KG1 (cell line): ENCODE measurements around the gene RGP1.

Experiments used
- DNase-seq: peaks from one replicate; lab custom pipeline; 2025; lab: John Stamatoyannopoulos, UW

The RGP1 gene

DNA sequence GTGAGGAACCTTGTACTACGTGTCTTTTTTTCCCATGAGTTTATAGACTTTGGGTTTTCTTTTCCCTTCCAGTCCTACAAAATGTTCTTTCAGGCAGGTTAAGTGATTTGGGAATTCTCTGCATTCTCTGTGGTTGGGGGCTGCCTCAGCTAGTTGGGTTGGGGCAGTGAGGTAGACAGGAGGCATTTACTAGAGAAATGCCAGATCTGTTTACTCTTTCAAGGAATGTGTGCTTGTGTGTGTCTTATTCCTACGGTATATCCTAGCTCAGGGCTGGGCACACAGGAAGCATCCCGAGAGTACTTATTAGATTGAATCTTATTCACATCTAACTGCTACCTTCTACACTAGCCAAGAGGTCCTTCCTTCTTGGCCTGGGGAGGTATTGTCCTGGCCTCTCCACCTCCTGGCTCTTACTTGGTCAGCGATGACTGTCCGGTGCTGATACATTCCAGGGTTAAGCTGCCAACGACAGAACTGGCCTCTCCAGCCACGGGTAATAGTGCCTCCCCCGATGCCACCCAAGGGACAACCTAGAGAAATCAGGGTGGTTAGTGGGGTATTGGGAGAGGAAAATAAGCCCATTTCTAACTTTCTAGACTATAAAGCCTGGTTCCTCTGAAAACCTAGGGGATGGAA, 5.1 kb upstream of the RGP1 start:
- no peak for DNase-seq

GRCh38 chr9:35745569-35745968, 3.5 kb upstream of the RGP1 start:
- DNase-seq, result no peak

- DNase-seq, result no peak
Measured at GRCh38 chr9:35746583-35746982, 2.5 kb upstream of the RGP1 start.

GRCh38 chr9:35748242-35748857, 737 bp upstream of the RGP1 start:
- peak; percentile 10 for DNase-seq

DNA sequence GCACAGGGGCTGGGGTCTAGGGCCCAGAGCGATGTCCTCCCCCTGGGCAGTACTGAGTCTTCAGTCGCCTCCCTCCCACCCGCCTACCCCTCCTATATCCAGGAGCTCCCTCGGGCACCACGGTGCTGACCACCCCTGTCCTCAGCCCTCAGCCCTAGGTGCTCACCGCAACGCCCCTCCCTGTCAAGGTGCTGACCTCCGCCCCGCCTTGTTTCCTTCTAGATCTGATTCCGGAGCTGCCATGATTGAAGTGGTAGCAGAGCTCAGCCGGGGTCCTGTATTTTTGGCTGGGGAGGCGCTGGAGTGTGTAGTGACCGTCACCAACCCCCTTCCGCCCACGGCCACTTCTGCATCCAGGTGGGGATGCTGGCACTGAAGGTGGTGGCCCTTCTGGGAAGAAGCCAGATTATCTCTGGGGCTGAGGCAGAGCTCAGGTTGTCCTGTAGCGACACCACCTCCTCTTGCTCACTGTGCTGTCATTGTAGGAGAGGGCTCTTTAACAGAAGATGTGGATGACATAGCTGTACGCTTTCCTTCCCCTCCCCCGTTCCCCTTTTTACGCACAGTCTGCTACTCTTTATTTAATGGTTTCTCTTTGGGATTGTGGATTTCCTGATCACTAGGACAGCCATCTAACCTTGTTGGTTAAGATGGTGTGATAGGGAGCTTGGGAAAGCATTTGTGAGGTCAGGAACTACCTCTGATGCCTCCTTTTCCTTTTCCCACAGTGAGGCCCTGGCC, 598 bp downstream of the RGP1 start:
- no peak for DNase-seq

DNA sequence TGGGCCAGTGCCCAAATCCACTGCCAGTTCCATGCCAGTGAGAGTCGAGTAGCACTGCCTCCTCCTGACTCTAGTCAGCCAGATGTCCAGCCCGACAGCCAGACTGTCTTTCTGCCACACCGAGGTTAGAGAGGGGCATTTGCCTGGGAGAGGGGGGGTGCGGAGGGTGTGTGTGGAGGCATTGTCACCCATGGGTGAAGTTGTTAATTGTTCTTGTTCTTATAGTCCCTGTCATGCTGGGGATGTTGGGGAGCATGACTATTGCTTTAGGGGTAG, 1.1 kb downstream of the RGP1 start:
- no peak for DNase-seq

DNA sequence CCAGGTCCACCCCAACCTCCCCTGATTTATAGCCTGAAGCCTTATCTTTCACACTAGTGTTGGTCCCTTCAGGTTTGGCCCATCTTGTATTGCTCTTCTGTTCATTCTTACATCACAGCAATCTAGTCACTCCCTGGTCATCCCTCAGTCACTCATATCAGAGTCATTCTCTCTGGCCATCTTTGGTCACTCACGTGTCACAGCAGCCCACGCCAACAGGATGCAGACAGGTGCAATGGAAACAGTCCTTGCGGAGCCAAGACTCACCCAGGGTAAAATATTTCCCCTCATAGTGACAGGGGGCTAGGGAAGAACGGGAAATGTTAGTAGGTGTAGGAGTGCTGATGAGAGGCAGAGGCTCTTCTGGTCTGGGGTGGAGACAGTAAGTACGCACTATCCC, 4.4 kb downstream of the RGP1 start:
- no peak for DNase-seq

- no peak for DNase-seq
Measured at GRCh38 chr9:35754264-35754663, 5.2 kb downstream of the RGP1 start, which contains the start of gene MSMP. Gene MSMP (minus strand): TSS chr9:35754276. CDS start chr9:35754129, 147 bp downstream.

GRCh38 chr9:35755071-35755470, 6.0 kb downstream of the RGP1 start:
- no peak for DNase-seq

DNA sequence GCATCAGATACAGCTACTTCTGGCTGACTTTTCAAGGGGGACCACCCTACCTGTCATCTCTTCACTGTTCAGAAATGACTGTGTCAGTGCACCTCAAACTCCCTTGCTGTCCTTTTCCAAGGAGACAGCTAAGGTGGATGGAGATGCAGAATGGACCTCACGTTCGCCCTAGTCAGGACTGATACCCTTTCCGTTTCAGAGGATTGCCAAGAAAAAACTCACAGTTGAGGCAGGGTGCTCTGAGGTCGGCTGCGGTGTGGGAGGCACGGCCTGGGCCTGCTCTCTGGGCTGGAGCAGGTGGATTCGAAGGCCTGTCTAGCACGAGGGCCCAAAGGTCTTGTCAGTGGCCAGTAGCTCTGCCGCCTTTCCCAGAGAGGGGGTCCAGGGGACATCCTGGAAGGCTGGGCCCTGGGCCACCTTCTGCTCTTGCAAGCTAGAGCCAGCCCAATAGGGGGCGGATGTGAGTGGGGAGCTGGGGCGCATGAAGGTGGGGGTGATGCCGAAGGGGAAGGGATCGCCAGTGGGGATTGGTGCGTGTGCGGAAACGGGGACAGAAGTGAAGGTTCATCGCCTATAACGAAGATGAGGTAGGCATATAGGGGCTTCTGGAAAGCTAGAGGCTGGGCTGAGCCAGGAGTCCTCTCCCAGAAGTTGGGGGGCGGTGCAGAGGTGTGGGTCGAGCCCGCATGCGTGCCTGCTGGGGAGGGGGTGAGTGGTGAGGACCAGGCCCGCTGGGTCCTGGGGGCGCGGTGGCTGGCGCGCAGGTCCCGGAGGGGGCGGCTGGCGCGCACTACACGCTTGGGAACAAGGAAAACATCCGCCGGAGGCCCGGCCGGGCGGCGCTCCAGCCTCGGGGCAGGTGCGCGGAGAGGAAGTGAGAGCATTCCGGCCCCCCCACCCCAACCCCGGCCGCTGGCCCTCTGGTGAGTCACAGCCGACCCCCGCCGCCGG, 7.5 kb downstream of the RGP1 start:
- DNase-seq, result peak; percentile 48

DNA sequence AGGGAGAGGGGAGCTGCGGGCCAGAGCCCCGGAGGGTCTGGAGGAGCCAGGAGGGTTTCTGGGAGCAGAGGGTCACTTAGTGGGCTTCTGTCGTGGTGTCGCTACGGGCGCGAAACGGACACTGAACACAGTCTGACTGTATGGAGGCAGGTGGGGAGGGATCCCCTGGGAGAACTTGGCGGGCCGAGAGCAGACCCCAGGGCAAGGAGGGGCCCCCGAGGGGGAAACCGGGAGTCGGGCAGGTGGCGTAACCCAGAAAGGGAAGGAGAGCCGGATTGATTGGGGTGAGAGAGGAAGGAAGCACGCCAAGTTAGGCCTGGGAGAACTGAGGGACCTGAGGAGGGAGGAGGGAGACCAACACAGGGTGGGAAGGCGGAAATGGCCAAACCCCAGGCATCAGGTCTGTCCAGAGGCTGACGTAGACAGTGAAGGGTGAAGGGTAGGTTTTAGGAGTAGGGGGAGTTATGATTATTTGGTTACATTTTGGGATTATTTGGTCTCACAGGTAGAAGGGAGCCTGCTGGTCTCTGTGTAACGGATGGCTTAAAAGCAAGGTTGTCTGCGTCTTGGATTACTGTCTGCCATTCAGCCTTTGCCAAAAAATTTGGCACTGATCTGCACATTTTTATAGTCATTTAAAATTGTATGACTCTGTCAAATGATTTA, 8.3 kb downstream of the RGP1 start:
- DNase-seq, result peak; percentile 51

DNA sequence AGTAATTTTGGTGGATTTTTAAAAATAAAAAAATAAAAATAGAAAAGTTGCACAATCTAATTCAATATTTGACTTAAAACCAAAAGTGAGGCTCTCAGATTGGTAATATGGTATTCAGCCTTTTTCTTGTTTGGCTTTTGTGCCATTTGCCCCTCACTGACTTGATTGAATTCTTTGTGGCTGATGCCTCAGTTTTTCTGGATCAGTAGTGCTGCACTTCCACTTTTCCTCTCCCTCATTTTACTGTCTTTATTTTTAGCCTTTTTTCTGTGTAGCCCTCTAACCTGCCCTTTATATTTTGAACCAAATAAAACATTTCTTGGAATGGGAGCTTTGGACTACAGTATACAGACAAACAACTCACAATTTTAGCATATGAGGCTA, 8.8 kb downstream of the RGP1 start:
- DNase-seq, result no peak

GRCh38 chr9:35758475-35759050, 9.5 kb downstream of the RGP1 start:
- DNase-seq, result peak; percentile 5

DNA sequence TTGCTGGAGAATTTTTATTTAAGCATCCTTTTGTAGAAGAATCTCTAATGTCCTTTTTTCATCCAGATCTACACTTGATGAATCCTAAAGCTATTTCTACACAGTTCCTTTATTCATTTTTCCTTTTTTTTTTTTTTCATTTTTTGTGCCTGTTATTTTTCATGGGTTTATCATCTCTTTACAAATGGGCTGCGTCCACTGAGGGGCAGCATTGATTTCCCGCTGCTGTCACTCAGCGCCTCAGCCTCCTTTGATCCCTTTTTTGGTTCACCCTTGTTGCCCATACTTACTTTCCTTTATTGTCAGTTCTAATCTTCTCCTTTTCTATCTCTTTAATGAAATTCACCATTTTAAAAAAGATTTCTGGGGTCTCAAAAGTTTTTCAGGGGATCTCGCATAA, 10.7 kb downstream of the RGP1 start:
- no peak for DNase-seq

- no peak for DNase-seq
Measured at GRCh38 chr9:35760651-35761050, 11.6 kb downstream of the RGP1 start.

DNA sequence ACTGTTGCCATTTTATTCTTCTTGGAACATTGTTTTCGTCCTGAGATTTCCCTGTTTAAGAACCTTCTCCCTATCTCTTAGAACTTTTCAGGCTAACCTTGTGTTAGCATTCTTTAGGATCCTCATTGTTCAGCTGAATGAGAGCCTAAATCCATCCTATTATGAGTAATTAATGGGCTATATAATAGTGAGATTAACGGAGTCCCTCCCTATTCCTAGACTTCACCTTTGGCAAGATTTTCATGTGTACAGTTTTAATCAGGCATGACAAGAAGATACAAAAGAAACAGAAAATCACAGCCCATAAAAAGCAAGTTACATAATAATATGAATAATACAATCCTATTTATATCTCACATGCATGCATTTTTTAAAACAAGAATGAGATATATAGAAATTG, 14.1 kb downstream of the RGP1 start:
- no peak for DNase-seq

DNA sequence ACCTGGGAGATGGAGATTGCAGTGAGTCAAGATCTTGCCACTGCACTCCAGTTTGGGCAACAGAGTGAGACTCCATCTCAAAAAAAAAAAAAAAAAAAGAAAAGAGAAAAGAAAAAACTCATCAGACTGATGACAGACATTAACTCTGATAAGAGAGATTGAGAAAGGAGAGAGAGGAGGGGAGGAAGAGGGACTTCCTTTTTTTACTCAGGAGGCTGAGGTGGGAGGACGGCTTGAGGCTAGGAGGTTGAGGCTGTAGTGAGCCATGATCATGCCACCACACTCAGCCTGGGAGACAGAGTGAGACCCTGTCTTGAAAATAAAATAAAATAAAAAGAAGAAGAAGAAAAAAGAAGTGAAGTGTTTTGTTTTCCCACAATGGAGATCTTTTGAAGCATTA, 14.7 kb downstream of the RGP1 start:
- DNase-seq, result no peak

DNA sequence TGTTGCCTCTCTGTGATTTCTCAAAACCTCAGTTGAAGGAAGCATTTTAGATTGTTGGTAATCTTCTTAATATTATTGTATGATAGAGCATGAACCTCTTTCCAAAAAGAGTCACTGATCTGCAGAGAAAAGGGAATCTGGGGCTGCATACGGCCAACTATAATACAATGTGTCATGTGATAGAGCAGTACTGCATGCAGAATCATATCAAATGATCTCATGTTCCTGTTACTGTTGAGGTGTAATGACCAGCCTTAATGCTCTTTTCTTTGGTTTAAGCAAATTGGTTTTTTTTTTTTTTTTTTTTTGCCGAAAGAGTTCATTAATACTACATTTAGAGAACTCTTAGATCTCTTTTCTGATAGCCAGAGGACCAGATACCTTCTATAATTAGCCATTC, 17.9 kb downstream of the RGP1 start:
- DNase-seq, result no peak

DNA sequence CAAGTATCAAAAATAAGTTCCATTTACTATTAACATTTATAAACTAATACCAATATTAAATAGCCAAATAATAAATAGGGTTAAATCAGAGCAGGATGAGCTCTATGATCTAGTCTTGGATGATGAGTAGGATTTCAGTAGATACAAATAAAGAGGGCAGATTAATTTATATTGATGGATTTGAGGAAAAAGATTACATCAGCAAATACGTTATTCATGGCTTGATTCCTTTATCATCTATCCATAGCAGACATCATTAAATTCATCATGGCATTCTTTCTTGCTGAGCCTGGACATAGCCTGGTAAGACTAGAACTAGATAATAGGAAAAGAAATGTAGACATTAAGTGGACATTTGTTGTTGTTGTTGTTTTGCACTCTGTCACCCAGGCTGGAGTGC, 18.4 kb downstream of the RGP1 start:
- no peak for DNase-seq

- DNase-seq, result no peak
Measured at GRCh38 chr9:35769763-35770162, 20.7 kb downstream of the RGP1 start.

GRCh38 chr9:35771075-35771433, 22.0 kb downstream of the RGP1 start:
- DNase-seq, result no peak

- no peak for DNase-seq
Measured at GRCh38 chr9:35771534-35771933, 22.4 kb downstream of the RGP1 start.
